KOPT-K1 (cell line): ENCODE data around the gene TXK.

Source experiments
- H3K27ac ChIP-seq: fragments of 200-600 bp; sonication (generic); 2 replicates; pipeline ENCODE4 v1.5.1; 2016; ENCODE audit warnings: antibody characterized with exemption, mild to moderate bottlenecking, low read depth, low read length; ENCODE audit not compliant: poor library complexity, severe bottlenecking
- H3K36me3 ChIP-seq: fragments of 200-600 bp; sonication (generic); 2 replicates; pipeline ENCODE4 v1.5.1; 2017; ENCODE audit warnings: antibody characterized with exemption, mild to moderate bottlenecking, low read length, moderate library complexity; ENCODE audit not compliant: insufficient read depth
- H3K9me3 ChIP-seq: fragments of 200-600 bp; sonication (generic); 2 replicates; pipeline ENCODE4 v1.5.1; 2017; ENCODE audit warnings: antibody characterized with exemption, low read length, mild to moderate bottlenecking; ENCODE audit not compliant: insufficient read depth, poor library complexity, severe bottlenecking

Gene TXK

GRCh38 chr4:48122756-48123155, 11.3 kb downstream of the TXK start:
- no peaks in the 10 kb centered on the region for H3K36me3 ChIP-seq
- H3K9me3 ChIP-seq, result no peaks in the 10 kb centered on the region
- no peak overlapping the region for H3K27ac ChIP-seq

- no peaks in the 10 kb centered on the region for H3K36me3 ChIP-seq
- H3K27ac ChIP-seq, result no peak overlapping the region
- H3K9me3 ChIP-seq, result no peaks in the 10 kb centered on the region
Measured at GRCh38 chr4:48121180-48121579, 12.9 kb downstream of the TXK start.

GRCh38 chr4:48120132-48120531, 13.9 kb downstream of the TXK start:
- Histone ChIP-seq H3K36me3 (no peaks in the 10 kb centered on the region), H3K27ac (no peak overlapping the region), H3K9me3 (no peaks in the 10 kb centered on the region)

- H3K27ac ChIP-seq, result no peak overlapping the region
- no peaks in the 10 kb centered on the region for H3K9me3 ChIP-seq
- H3K36me3 ChIP-seq, result no peaks in the 10 kb centered on the region
Measured at GRCh38 chr4:48119646-48120045, 14.4 kb downstream of the TXK start.

GRCh38 chr4:48118081-48118480, 16.0 kb downstream of the TXK start:
- H3K27ac ChIP-seq, result no peak overlapping the region
- no peaks in the 10 kb centered on the region for H3K9me3 ChIP-seq
- no peaks in the 10 kb centered on the region for H3K36me3 ChIP-seq

GRCh38 chr4:48116582-48116981, 17.5 kb downstream of the TXK start:
- Histone ChIP-seq H3K9me3 (no peaks in the 10 kb centered on the region), H3K27ac (no peak overlapping the region), H3K36me3 (no peaks in the 10 kb centered on the region)

- Histone ChIP-seq H3K36me3 (no peaks in the 10 kb centered on the region), H3K27ac (no peak overlapping the region), H3K9me3 (no peaks in the 10 kb centered on the region)
Measured at GRCh38 chr4:48114412-48114811, 19.6 kb downstream of the TXK start.

- no peaks in the 10 kb centered on the region for H3K9me3 ChIP-seq
Measured at GRCh38 chr4:48112017-48112667, 21.9 kb downstream of the TXK start.

GRCh38 chr4:48110452-48110978, 23.5 kb downstream of the TXK start:
- H3K27ac ChIP-seq, result no peak overlapping the region
- H3K36me3 ChIP-seq, result no peaks in the 10 kb centered on the region
- H3K9me3 ChIP-seq, result no peaks in the 10 kb centered on the region

More at GRCh38 chr4:48112017-48112667, 21.9 kb downstream of the TXK start:
- no peaks in the 10 kb centered on the region for H3K36me3 ChIP-seq
- no peak overlapping the region for H3K27ac ChIP-seq

- no peaks in the 10 kb centered on the region for H3K36me3 ChIP-seq
- H3K27ac ChIP-seq, result no peak overlapping the region
- H3K9me3 ChIP-seq, result no peaks in the 10 kb centered on the region
Measured at GRCh38 chr4:48109413-48110263, 24.4 kb downstream of the TXK start.

- Histone ChIP-seq H3K27ac (no peak overlapping the region), H3K36me3 (no peaks in the 10 kb centered on the region), H3K9me3 (no peaks in the 10 kb centered on the region)
Measured at GRCh38 chr4:48108309-48109073, 25.6 kb downstream of the TXK start.

- no peak overlapping the region for H3K27ac ChIP-seq
- H3K9me3 ChIP-seq, result no peaks in the 10 kb centered on the region
- no peaks in the 10 kb centered on the region for H3K36me3 ChIP-seq
Measured at GRCh38 chr4:48105230-48105629, 28.8 kb downstream of the TXK start.

GRCh38 chr4:48103483-48104139, 30.4 kb downstream of the TXK start:
- H3K27ac ChIP-seq, result no peak overlapping the region
- H3K9me3 ChIP-seq, result no peaks in the 10 kb centered on the region
- no peaks in the 10 kb centered on the region for H3K36me3 ChIP-seq

GRCh38 chr4:48102303-48102702, 31.7 kb downstream of the TXK start:
- H3K36me3 ChIP-seq, result no peaks in the 10 kb centered on the region
- H3K9me3 ChIP-seq, result no peaks in the 10 kb centered on the region
- H3K27ac ChIP-seq, result no peak overlapping the region

- Histone ChIP-seq H3K9me3 (no peaks in the 10 kb centered on the region), H3K27ac (no peak overlapping the region), H3K36me3 (no peaks in the 10 kb centered on the region)
Measured at GRCh38 chr4:48100256-48100655, 33.8 kb downstream of the TXK start.
